SK-N-DZ (cell line): Measurements from ENCODE around the gene SEC14L1.
"Not testable (repeated sequence)": the region's sequence is repeated elsewhere in the genome, so short reads cannot be mapped to it uniquely, and the experiment has no call there.

Experiments
- DNase-seq: peaks from one replicate; pipeline ENCODE4 v3.0.0-alpha.2; 2015; ENCODE audit warnings: low spot score

SEC14L1 gene

DNA sequence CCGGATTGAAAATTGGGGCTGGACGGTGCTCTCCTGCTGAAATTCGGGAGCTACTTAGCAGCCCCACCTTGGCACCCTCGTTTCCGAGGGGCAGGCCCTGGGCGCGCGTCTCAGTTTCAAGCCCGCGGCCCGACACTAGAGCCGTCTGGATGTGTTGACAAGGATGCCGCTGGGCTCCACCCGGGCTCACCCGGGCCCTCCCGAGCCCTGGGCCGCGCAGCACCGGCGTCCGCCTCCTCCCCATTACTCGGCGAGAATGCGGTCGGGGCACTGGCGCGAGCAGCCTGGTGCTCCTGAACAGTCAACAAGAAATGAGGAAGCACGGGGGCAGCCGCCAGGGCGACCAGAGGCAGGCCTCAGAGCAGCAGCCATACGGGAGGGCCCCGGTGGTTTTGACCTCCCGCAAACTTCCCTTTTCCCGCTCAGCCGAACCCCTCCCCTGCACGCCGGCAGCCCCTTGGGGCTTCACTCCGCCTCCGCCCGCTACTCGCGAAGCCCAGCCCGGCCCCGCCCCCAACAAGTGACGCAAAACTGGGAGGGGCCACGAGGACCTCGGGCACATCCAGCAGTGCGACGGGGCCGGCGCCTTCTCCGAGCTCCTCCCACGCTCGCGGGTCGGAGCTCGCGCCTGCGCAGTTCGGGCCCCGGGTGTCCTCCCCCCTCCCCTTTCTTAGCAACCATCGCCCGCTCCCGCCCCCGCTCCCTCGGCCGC, 447 bp upstream of the SEC14L1 start:
- peak; percentile 98 for DNase-seq

DNA sequence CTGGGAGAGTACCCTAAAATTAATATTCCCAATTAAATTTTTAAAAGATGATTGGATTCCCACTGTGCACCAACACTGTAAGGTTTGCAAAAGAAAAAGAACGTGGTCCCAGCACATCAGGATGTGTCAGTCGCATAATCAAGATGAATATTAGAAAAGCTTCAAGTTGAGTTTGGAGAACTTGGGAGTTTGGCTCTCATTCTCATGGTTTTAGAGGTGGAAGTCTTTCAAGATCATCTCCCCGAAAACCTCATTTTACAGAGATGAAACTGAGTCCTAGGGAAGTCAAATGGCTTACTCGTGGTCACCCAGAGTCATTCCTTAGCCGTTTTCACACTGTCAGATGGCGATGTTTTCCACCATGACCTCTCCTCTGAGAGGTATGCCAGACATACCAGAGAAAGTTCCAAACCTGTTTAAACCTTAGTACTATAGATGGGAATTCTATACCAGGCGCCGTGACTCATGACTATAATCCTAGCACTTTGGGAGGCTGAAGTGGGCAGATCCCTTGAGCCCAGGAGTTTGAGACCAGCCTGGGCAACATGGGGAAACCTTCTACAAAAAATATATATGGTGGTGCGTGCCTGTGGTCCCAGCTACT, 1.2 kb downstream of the SEC14L1 start:
- no peak for DNase-seq

DNA sequence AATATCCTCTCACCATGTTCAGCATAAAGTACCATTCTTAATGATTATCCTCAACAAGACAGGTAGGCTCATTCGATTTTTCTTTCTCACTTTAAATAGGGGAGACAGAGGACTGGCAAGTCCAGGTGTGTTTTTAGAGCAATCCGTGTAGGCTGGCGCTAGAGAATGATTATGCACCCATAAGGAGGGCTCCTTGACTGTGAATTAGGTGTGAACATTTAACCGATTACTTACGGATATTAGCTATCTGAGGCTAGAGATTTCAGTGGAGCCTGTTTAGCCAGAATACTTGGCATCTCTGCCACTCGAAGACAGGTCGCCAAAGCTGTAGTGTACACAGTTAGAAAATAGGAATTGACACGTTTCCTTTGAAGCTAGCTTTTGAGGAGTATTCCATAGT, 1.9 kb downstream of the SEC14L1 start:
- no peak for DNase-seq

DNA sequence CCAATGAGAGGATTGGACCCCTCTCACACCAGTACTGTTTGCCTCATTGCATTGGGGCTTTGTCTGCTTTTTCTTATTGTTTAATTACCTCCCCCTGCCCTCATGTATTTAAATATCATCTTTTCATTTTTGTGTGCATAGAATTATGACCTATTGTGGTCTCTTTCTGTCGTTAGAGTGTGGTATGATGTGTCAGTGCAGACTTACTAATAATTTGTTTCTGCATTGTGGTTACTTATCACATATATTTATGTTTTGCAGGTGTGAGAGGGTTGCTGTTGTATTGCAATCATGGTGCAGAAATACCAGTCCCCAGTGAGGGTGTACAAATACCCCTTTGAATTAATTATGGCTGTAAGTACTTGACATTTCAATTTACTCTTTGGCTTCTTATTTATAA, 2.5 kb downstream of the SEC14L1 start:
- DNase-seq = no peak

DNA sequence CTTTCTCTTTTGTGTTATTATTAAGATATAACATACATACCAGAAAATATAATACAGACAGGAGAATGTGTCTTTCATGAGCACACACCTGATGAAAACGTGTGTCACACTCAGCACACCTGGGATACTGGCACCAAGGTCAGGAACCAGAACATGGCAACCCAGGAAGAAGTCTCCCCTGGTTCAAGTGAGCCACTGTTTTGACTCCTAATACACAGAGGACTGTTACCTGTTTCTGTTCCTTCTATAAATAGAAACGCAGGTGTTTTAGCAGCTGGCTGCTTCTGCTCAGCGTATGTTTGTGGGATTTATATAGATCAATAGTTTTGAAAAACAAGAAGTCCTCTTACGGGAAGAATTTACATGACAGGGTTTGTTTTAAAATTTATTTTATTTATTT, 3.5 kb downstream of the SEC14L1 start:
- DNase-seq = no peak

DNA sequence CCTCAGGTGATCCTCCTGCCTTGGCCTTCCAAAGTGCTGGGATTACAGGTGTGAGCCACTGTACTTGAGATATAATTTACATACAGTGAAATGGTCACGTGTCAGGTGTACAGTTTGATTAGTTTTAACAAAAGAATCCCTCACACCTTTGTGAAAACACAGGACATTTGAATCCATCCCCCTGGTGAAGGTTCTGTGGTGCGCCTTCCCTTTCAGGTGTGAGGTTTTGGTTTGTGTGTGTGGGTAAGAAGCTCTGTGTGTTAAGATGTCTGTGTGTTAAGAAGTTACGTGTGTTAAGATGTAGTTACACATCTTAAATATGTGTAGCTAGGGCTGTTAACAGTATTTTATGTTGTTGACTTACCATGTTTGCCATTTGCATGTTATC, 4.4 kb downstream of the SEC14L1 start:
- no peak for DNase-seq

DNA sequence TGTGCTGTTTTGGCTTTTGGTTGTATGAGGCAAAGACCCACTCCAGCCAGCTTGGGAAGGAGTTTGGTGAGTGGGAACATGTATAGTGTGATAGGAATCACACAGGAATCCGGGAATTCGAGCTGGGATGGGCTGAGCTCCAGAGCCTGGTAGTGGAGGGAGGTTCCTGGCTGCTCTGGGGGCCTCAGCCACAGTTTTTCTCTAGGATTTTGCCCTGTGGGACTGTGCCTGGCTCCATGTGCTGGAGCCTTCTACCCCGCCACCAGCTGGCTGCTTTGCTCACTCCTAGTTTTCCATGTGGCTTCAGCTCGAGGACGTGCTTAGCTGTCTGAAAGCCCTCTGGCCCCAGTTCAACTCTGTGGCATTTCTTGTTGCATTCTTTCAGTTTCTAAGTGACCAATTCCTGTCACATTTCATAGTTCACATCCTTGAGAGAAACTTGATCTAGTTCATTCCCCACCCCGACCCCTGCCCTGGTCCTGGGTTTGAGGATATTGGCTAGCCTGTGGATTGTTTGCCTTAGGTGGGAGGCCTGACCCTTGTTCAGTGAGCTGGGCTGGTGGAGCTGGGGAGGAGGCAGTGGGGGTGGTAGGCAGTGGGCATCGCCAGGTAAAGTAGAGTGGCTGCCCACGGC, 5.0 kb downstream of the SEC14L1 start:
- no peak for DNase-seq

DNA sequence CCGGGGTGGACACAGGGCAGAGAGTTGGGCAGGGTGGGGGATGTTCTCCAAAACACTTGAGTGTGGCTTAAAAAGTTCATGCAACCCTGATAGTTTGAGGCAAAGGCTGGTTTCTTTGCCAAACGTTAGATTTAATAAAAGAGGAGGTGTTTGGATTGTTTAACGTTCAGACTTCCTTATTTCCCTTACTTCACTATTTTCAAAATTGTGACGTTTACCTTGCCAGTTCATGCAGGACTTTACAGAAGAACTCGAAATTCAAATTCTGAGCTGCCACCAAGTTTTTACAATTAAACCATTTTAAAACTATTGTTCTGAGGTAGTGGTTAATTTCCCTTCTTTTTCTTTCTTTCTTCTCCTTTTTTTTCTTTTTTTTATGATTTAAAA, 5.5 kb downstream of the SEC14L1 start:
- no peak for DNase-seq

DNA sequence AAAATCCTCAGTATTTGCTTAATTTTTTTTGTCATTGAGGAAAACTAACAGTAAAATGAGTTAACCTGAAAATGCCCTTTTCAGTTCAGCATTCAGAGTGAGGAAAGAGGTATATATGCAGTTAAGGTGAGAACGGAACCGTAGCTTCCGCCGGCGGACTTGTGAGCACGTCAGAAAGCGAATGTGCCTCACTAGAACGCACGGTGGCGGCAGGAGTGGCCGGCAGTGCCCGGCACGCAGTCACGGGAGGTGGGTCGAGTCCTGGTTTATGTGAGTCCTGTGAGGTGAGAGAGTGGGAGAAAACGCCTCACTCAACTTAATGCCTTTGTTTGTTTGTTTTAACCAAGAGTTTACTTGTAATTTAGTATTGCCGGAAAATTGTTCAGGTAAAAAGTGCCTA, 6.1 kb downstream of the SEC14L1 start:
- no peak for DNase-seq

DNA sequence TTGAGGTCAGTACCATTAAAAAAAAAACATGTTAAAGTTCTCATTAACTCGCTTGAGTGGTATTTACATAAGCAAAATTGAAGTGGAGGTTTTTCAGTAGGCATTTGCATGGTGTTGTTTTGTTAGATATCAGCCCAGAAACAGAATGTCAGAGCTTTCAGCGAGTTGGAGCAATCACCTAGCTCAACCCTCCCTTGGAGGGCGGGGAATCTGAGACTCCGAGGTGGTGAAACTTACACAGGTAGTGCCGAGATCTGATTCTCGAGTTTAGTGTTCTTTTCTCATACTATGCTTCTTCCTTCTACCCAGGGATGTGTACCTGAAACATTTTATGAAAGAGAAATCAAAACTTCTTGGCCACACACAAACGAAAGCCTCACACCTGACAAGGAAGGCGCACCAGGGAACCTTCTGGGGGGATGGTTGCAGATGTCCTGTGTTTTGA, 6.6 kb downstream of the SEC14L1 start:
- no peak for DNase-seq

DNA sequence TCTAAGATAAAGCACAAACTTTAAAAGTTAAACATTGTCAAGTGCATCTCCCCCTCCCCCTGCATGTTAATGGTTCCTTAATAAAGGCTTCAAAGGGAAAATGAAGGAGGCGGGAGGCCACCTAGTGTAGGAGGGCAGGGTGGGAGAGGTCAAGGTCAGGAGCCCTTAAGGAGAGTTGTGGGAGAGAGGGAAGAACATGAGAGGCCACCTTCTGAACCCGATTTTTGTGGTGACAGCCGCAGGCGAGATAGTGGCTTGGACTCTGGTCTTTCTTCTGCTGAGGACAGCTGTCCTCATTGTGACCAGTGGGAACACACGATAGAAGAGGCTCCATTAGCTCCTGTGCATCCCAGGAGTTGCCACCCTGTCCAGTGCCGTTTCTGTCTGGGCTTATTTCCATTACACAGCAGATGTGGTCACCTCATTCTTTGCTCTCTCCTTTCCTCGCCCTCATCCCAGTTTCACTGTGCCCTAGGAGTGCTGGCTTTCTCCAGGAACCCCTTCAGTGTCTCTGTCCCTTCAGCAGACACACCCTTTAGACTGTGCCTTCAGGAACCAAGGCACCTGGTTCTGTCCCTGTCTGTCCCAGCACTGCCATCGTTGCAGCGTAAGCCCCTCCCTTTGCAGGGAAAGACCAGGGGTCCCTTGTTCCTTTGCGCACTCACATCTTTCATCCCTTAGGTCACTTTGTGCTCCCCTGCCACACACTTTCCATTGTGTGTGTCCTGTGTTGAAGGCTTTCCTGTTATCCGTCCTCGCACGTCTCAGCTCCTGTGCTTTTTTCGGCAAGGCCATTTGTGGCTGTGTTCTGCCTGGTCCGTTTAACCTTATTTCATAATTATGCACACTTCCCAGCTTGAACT, 7.5 kb downstream of the SEC14L1 start:
- DNase-seq = no peak

DNA sequence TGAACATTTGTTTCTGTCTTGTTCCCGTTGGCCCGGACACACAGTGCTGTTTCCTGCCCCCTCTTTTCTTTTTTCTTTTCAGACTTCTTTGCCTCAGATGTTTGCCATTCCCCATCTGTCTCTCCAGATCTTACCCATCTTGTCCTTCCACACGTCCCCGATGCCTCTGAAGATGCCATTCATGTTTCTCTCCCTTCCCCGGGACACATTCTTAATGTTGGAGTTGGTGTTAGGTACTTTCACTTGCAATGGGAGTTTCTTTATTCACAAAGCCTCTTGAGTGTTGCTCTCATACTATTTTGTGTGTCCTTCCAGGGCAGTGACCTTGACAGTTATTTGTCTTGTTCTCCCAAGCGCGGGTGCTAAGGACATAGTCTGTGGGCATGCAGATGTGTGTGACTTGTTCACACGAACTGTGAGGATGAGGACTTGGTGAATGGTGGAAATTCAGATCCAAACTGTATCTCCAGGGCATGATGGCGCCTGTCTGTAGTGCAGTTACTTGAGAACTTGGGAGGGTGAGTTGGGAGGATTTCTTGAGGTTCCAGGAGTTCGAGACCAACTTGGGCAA, 8.3 kb downstream of the SEC14L1 start:
- no peak for DNase-seq

DNA sequence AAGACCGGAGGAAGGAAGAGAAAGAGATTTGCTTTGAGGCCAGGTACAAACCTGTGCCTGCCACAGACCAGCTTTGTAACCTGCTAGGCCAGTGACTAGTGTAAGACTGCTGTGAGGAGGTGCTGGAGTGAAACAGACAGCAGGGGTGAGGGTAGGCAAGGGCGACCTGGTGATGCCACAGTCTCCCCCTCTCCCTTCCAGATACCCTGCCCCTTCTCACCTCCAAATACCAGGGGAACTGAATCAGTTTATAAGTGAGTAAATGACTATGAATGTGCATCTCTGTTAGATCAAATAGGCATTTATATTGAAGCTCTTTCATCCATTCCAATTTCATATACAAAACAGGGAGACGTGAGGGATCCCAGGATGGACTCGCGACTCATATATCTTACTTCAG, 9.4 kb downstream of the SEC14L1 start:
- DNase-seq = no peak

DNA sequence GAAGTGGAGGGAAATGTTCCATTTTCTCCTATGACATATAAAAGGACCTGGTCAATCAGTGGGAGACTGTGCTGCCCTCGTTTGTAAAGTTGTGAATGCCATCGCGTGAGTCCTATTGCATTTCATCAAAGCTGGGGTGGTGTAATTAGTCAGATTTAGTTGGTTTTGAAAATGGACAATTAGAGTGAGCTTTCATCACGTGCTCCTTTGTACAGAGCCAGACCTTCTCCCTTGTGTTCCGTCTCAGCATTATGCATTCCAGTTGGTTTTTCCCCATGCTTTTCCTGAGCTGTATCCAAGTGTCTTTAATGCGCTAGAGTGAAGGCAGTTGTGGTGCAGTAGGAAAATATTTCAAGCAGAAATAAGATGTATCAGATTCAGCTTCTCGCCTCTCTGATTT, 10.4 kb downstream of the SEC14L1 start:
- DNase-seq = no peak

DNA sequence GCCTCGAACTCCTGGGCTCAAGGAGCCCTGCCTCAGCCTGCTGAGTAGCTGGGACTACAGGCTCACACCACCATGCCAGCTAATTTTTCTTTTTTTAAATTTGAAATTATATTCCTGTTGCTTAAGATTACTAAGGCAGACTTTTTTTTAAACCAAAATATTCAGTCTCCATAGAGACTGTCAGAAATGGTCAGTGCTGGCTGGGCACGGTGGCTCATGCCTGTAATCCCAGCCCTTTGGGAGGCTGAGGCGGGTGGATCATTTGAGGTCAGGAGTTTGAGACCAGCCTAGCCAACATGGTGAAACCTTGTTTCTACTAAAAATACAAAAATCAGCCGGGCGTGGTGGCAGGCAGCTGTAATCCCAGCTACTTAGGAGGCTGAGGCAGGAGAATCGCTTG, 11.3 kb downstream of the SEC14L1 start:
- DNase-seq = not testable (repeated sequence)

DNA sequence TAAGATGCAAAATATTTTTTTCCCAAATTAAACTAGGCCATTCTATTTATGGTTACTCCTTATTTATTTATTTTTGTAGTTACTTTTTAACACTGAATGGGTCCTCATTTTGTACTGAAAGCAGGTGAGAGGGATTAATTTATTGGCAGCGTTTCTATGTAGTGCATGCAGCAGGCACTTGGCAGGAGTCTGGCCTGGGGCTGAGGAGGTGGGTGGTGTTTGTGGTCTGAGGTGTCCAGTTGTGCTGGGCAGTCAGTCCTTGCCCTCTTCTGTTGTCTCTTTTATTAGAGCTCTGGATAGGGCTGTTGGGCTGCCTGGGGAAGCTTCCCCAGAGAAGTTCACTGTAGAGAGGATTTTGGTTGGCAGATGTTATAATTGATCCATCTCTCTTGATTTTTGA, 12.7 kb downstream of the SEC14L1 start:
- no peak for DNase-seq

DNA sequence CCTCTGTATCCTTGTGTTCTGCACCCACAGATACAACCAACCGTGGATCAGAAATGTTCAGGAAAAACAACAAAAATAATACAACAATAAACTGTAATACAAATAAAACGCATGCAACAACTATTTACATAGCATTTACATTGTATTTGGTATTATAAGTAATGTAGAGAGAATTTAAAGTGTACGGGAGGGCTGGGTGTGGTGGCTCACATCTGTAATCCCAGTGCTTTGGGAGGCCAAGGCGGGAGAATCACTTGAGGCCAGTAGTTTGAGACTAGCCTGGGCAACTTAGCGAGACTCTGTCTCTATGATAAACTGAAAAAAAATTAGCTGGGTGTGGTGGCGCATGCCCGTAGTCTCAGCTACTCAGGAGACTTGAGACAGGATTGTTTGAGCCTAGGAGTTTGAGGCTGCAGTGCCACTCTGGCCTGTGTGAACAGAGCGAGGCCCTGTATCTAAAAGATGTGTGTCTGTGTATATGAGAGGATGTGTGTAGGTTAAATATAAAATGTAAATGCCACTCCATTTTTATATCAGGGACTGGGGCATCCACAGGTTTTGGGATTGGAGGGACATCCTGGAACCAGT, 13.3 kb downstream of the SEC14L1 start:
- DNase-seq = no peak

DNA sequence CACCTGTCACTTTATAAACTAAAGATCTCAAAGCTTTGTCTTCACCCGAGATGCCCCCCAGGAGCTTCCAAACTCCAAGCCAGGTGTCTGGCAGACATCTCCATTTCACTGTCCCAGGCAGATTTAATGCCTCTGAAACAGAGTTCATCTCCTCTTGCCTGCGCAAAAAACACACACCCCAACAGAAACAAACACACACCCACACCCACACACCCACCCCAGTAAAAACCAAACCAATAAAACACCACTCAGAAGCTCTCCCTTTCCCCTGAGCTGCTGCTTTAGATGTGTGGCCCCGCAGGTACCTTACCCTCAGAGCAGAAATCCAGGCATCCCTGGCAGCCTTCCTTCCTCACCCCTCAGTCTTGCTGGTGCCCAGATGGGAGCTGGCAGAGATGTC, 14.4 kb downstream of the SEC14L1 start:
- no peak for DNase-seq

DNA sequence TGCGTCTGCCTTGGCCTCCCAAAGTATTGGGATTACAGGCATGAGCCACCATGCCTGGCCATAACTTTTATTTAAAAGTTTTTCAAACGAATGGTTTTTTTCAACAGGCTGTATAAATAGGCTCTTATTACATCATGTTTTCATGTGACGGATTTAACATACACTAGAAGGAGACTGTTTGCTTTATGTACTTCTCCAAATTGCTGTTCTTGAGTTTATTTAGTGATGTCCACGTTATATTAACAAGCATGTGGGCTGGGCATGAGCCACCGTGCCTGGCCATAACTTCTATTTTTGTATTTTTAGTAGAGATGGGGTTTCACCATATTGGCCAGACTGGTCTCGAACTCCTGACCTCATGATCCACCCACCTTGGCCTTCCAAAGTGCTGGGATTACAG, 17.0 kb downstream of the SEC14L1 start:
- DNase-seq = not testable (repeated sequence)

DNA sequence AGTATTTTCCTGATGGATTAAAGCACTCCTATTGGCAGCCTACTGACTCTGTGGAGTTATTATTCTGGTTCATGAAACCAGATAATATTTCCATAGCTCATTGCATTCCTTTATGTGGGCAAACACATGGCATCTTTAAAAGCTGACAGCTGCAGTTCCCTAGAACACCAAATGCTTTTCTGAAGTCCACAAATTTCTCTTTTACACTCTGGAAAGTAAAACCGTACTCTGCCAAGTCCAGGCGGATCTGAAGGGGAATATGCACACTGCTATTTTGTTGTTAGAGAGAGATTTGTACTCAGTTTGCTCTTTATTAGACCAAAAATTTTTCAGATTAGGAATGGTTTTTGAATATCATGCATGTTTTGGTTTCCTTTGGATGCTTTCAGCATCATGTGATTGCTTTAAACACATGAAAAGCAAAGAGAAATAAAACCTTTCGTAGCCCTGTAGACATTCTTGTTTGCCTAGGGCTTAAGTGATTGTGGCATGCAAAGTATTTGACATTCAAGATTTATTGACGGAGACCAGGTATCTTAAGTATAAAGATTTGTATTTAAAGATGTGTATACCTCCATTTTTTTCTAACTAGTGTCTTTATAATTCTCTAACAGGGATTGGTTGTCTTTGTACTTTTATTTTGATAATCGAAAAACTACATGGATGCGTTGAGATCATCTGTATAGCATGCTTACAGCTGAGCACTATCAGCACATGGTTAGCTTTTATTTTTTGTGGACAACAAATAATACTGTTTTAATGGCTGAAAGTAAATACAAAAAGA, 19.5 kb downstream of the SEC14L1 start:
- no peak for DNase-seq
